PC-3 (cell line): Measurements from ENCODE around the gene EDC3. TPM values are rescaled to one million over a fixed set of nuclear protein-coding genes. Genes with fewer than 3 reads are reported as not detected.

Source experiments
- ATAC-seq: fragments of 200-7000 bp; cut with Tn5 transposase; 2 replicates; pipeline ENCODE4 v1.9.1; 2020; ENCODE audit warnings: mild to moderate bottlenecking, moderate library complexity
- BruUV-seq: library from RNA; stranded (reverse); fragments of 400-500 nt; replicated peaks from 2 replicates; lab custom pipeline; 2021; lab: Mats Ljungman, UMichigan
- CTCF ChIA-PET: fragments of 300-600 bp; sonication (Branson Sonifier 250); formaldehyde crosslinking; loops from one replicate; lab custom pipeline; 2022; ENCODE audit warnings: antibody characterized with exemption; lab: Charles Lee
- POLR2A ChIA-PET: fragments of 300-600 bp; sonication (Branson Sonifier 250); formaldehyde crosslinking; loops from one replicate; lab custom pipeline; 2022; ENCODE audit warnings: antibody characterized with exemption; ENCODE audit not compliant: unreplicated experiment; lab: Charles Lee
- DNase-seq: peaks from one replicate; pipeline ENCODE4 v3.0.0-alpha.2; 2015
- H2AFZ ChIP-seq: fragments of 300-600 bp; sonication (generic); 2 replicates; pipeline ENCODE4 v1.6.0; 2016; ENCODE audit warnings: antibody characterized with exemption, low read length
- H3F3A ChIP-seq: fragments of 300-600 bp; sonication (generic); one replicate; pipeline ENCODE4 v1.6.0; 2017; ENCODE audit warnings: antibody characterized with exemption, low read length, control low read depth, mild to moderate bottlenecking; ENCODE audit not compliant: unreplicated experiment
- H3K27ac ChIP-seq: fragments of 300-600 bp; sonication (generic); 2 replicates; pipeline ENCODE4 v1.5.1; 2016; ENCODE audit warnings: mild to moderate bottlenecking, low read length
- H3K27me3 ChIP-seq: fragments of 300-600 bp; sonication (generic); 2 replicates; pipeline ENCODE4 v1.6.1; 2016; ENCODE audit warnings: low read length, mixed read lengths
- H3K36me3 ChIP-seq: fragments of 300-600 bp; sonication (generic); 2 replicates; pipeline ENCODE4 v1.6.1; 2016; ENCODE audit warnings: low read depth, mixed run types, low read length, mixed read lengths
- H3K4me1 ChIP-seq: fragments of 300-600 bp; sonication (generic); 2 replicates; pipeline ENCODE4 v1.5.1; 2016; ENCODE audit warnings: low read length; ENCODE audit not compliant: insufficient read depth
- H3K4me2 ChIP-seq: fragments of 300-600 bp; sonication (generic); 2 replicates; pipeline ENCODE4 v1.6.0; 2016; ENCODE audit warnings: low read length
- H3K4me3 ChIP-seq: fragments of 300-600 bp; sonication (generic); 2 replicates; pipeline ENCODE4 v1.5.1; 2016; ENCODE audit warnings: mild to moderate bottlenecking, low read length, mixed read lengths
- H3K79me2 ChIP-seq: fragments of 300-600 bp; sonication (generic); 2 replicates; pipeline ENCODE4 v1.6.1; 2017; ENCODE audit warnings: low read length, mixed read lengths
- H3K9ac ChIP-seq: fragments of 300-600 bp; sonication (generic); 2 replicates; pipeline ENCODE4 v1.6.0; 2016; ENCODE audit warnings: mild to moderate bottlenecking, low read length
- H3K9me2 ChIP-seq: fragments of 300-600 bp; sonication (generic); replicated peaks from 2 replicates; pipeline ENCODE4 v1.6.1; 2016; ENCODE audit warnings: mixed run types, low read length, mixed read lengths
- H3K9me3 ChIP-seq: fragments of 300-600 bp; sonication (generic); 2 replicates; pipeline ENCODE4 v1.6.1; 2016; ENCODE audit warnings: low read length, mixed read lengths
- H4K20me1 ChIP-seq: fragments of 300-600 bp; sonication (generic); 2 replicates; pipeline ENCODE4 v1.6.1; 2016; ENCODE audit warnings: low read length, mixed read lengths
- CTCF ChIP-seq: fragments of 300-600 bp; sonication (generic); conservative IDR thresholded peaks from 2 replicates; pipeline ENCODE4 v1.5.1; 2017; ENCODE audit warnings: antibody characterized with exemption, low read depth, mild to moderate bottlenecking, low read length
- EZH2 ChIP-seq: fragments of 300-600 bp; sonication (generic); IDR thresholded peaks from one replicate; pipeline ENCODE4 v1.6.1; 2017; ENCODE audit warnings: antibody characterized with exemption, mild to moderate bottlenecking, low read length; ENCODE audit not compliant: unreplicated experiment
- EZH2phosphoT487 ChIP-seq: fragments of 300-600 bp; sonication (generic); IDR thresholded peaks from 2 replicates; pipeline ENCODE4 v1.6.1; 2018; ENCODE audit warnings: mild to moderate bottlenecking, antibody characterized with exemption, low read length, borderline replicate concordance
- intact Hi-C: fragments of 100-400 bp; cut with micrococcal nuclease; formaldehyde crosslinking; loops from 2 replicates; pipeline ENCODE4 v1.9.0; 2023
- total RNA-seq: library from RNA; depleted of rRNA; stranded (reverse); fragments of >200 nt; gene quantifications from 2 replicates; pipeline ENCODE4 v1.2.3, GENCODE V29; 2014

EDC3 gene
- total RNA-seq, 1 experiment from 2014 or later = 9.9 TPM

- peak; percentile 84 for DNase-seq
- no peaks in the 10 kb centered on the region for H4K20me1 ChIP-seq
- no peaks in the 10 kb centered on the region for H3K27me3 ChIP-seq
- peaks cover 10% of the 10 kb centered on the region; the same call in 1 of the 2 replicates for H3K36me3 ChIP-seq
- H3K79me2 ChIP-seq = peaks cover 13% of the 10 kb centered on the region
- H3K9me2 ChIP-seq = no peaks in the 10 kb centered on the region
- no TSS peak for BruUV-seq
- no peak overlapping the region for H3K9ac ChIP-seq
- ChIA-PET POLR2A (interaction anchor here (0.6 kb wide), 1 partner anchor 526 kb away, joined by 3 read pairs; no protein-coding TSS in a partner anchor), CTCF (no interaction called here)
- peaks cover 10% of the 10 kb centered on the region for H3K4me1 ChIP-seq
- peak overlapping the region; percentile 38 for H3K27ac ChIP-seq
- no peaks in the 10 kb centered on the region for H3K9me3 ChIP-seq
- H2AFZ ChIP-seq = no peak overlapping the region
- intact Hi-C loops = loop anchor here (5.0 kb wide), 1 partner anchor 114 kb away; no protein-coding TSS in a partner anchor
- peak overlapping the region; percentile 30; the same call in 1 of the 2 replicates for H3K4me2 ChIP-seq
- peak; percentile 76 for ATAC-seq
- TF ChIP-seq EZH2phosphoT487 (no peak), EZH2 (no peak), CTCF (no peak)
- H3K4me3 ChIP-seq = no peak overlapping the region
- H3F3A ChIP-seq = no peaks in the 10 kb centered on the region
Observed at GRCh38 chr15:74653426-74654102, 42.3 kb downstream of the EDC3 start.

GRCh38 chr15:74651242-74651741 lies 44.5 kb downstream of the EDC3 start:
- no peak for TF ChIP-seq EZH2
- TF ChIP-seq CTCF = no peak
- no peak for TF ChIP-seq EZH2phosphoT487
- Histone ChIP-seq H2AFZ (no peak overlapping the region), H4K20me1 (no peaks in the 10 kb centered on the region), H3K9me2 (no peaks in the 10 kb centered on the region), H3K4me1 (peaks cover 10% of the 10 kb centered on the region), H3K4me2 (no peak overlapping the region), H3K27me3 (no peaks in the 10 kb centered on the region), H3K9ac (no peak overlapping the region), H3K36me3 (peaks cover 10% of the 10 kb centered on the region; the same call in 1 of the 2 replicates), H3K4me3 (no peak overlapping the region), H3K9me3 (no peaks in the 10 kb centered on the region), H3K79me2 (no peaks in the 10 kb centered on the region), H3K27ac (no peak overlapping the region), H3F3A (no peaks in the 10 kb centered on the region)
- ATAC-seq = peak; percentile 27
- ChIA-PET CTCF (no interaction called here), POLR2A (interaction anchor here (0.6 kb wide), 1 partner anchor 223 kb away, joined by 3 read pairs; no protein-coding TSS in a partner anchor)
- intact Hi-C loops = loop anchor here (5.0 kb wide), 1 partner anchor 116 kb away; no protein-coding TSS in a partner anchor
- DNase-seq = no peak
- BruUV-seq = no TSS peak
